GM13976 (cell line): Measurements from ENCODE around the gene RTCA.

Experiments used
- DNase-seq: peaks from one replicate; pipeline ENCODE4 v3.0.0; 2012; ENCODE audit warnings: low spot score
- CTCF ChIP-seq: IDR thresholded peaks from 2 replicates; pipeline ENCODE4 v1.5.1; 2012; ENCODE audit warnings: borderline replicate concordance, mild to moderate bottlenecking; ENCODE audit not compliant: insufficient read depth; ENCODE audit errors: extremely low read depth, missing control alignments, control extremely low read depth
- in situ Hi-C: fragments of 300-500 bp; cut with MboI; formaldehyde crosslinking; loops from one replicate; pipeline ENCODE4 v1.12.0; 2022; ENCODE audit warnings: low sequenced_read_pairs, mixed read lengths, inconsistent platforms; ENCODE audit not compliant: unreplicated experiment

The RTCA gene

GRCh38 chr1:100240631-100241030, 25.4 kb upstream of the RTCA start:
- in situ Hi-C loops: no loop called here
- DNase-seq: no peak
- TF ChIP-seq CTCF: no peak

GRCh38 chr1:100246738-100247137, 19.3 kb upstream of the RTCA start:
- no peak for DNase-seq
- in situ Hi-C loops: no loop called here
- no peak for TF ChIP-seq CTCF

DNA sequence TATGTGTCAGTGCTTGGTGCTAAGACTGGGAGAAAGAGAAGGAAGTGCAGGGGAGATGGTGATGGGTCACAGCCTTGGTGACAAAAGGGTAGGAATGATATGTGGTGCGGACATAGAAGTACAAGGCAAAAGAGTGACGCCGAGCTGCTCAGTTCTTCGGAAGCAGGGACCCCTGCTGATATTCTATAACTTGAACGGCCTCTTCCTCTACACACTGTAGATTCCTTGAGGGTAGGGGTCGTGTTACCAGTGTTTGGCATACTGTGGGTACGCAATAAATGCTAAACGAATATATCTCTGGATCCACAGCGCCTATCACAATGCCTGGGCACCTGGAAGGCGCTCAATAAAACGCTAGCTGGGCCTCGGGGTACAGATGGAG, 16.9 kb upstream of the RTCA start:
- no peak for DNase-seq

DNA sequence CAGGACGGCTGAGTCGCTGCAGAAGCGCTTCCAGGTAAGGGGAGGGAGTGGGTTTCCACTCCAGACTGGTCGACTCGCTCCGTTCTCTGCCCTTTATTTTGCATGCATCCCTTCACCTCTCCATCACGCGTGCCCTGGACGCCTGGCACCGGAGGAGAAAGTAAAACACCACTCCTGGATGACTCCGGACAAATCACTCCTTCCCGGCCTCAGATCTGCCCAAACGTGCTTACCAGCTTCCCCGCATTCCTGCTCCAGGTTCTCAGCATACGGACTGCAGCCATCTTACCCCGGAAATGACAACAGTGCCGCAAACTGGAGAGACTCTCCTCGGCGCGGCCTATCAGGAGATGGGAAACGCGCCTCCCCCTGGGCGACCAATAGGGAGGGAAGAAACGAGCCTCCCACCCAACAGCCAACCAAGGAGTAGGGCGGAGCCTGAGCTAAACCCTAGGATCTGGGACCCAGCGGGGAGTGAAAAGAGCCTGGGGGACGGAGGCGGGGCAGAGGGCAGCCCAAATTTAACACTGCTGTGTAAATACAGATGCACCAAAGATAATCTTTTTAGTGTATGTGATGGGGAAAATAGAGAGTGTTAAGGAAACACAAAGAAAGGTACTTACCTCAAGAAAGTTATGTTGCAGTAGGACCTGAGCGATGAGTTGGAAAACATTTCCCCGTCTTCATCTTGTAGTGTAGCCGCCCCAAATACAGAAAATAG, 16.3 kb upstream of the RTCA start, which contains the start of gene DBT:
TSS of gene DBT (minus strand) at position 298 of the 721 bp plus-strand sequence. CDS start at position 284, 14 bp downstream.
- DNase-seq: peak; percentile 90
- in situ Hi-C loops: no loop called here
- no peak for TF ChIP-seq CTCF

More for the DNA sequence above, 16.9 kb upstream of the RTCA start:
- in situ Hi-C loops: no loop called here
- TF ChIP-seq CTCF: no peak

DNA sequence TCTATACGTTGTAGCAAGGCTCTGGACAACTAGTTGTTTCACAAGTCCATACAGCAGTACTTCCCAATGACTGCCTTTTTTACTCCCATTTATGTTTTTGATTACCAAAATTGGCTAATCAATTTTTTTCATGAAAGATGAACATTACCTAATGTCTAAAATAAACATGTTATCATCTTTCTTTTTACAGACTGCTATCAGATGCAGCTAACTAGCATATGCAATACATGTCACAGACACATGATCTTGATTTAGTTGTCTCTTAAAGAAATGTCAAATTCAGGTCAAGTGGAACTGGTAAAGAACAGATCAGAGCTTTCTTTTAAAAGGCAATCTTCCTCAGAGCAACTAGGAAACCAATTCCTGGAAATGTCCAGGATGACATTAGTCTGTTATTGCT, 15.8 kb upstream of the RTCA start:
- no peak for DNase-seq
- in situ Hi-C loops: no loop called here
- no peak for TF ChIP-seq CTCF

DNA sequence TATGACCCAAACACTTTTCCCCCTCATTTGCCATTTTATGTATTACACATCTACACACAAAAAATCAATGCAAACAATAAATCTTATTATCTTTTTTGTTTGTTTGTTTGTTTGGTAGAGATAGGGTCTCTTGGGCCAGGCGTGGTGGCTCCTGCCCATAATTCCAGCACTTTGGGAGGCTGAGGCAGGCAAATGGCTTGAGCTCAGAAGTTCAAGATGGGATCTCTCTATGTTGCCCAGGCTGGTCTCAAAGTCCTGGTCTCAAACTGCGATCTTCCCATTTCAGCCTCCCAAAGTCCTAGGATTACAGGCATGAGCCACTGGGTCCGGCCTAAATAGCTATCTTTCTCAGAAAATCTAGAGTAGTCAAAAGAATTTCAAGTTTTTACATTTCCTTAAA, 15.2 kb upstream of the RTCA start:
- TF ChIP-seq CTCF: no peak
- in situ Hi-C loops: no loop called here
- no peak for DNase-seq
